Neural progenitor cell (in vitro differentiated cells): Measurements from ENCODE around the gene GALK2.

ENCODE experiments used
- EZH2 ChIP-seq: fragments of 200-600 bp; sonication (generic); IDR thresholded peaks from 2 replicates; pipeline ENCODE4 v1.6.1; 2017; ENCODE audit warnings: antibody characterized with exemption, mild to moderate bottlenecking, moderate library complexity
- EZH2phosphoT487 ChIP-seq: fragments of 200-600 bp; sonication (generic); IDR thresholded peaks from 2 replicates; pipeline ENCODE4 v1.6.1; 2017; ENCODE audit warnings: antibody characterized with exemption
- TF ChIP-seq, protein P1 (sequence below): fragments of 200-600 bp; sonication (generic); IDR thresholded peaks from 2 replicates; pipeline ENCODE4 v1.5.1; 2017; ENCODE audit warnings: antibody characterized with exemption, mild to moderate bottlenecking

DNA sequence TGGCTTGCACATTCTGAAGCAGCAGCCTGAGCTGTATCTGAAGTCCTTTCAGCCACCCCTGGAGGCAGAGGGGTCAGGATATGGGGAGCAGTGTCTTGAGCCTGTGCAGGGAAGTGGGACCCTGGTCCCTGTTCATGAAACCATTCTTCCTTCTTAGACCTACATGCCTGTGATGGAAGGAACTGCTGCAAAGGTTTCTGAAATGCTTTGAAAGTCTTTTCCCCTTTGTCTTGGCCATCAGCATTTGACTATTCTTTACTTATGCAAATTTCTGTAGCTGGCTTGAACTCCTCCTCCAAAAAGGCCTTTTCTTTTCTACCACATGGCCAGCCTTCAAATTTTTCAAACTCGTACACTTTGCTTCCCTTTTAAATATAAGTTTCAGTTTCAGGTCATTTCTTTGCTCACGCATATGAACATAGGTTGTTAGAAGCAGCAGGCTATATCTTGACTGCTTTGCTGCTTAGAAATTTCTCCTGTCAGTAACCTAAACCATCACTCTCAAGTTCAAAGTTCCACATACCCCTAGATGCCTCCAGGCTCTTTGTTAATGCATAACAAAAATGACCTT lies 62.3 kb downstream of the GALK2 start:
- TF ChIP-seq, protein P1, sequence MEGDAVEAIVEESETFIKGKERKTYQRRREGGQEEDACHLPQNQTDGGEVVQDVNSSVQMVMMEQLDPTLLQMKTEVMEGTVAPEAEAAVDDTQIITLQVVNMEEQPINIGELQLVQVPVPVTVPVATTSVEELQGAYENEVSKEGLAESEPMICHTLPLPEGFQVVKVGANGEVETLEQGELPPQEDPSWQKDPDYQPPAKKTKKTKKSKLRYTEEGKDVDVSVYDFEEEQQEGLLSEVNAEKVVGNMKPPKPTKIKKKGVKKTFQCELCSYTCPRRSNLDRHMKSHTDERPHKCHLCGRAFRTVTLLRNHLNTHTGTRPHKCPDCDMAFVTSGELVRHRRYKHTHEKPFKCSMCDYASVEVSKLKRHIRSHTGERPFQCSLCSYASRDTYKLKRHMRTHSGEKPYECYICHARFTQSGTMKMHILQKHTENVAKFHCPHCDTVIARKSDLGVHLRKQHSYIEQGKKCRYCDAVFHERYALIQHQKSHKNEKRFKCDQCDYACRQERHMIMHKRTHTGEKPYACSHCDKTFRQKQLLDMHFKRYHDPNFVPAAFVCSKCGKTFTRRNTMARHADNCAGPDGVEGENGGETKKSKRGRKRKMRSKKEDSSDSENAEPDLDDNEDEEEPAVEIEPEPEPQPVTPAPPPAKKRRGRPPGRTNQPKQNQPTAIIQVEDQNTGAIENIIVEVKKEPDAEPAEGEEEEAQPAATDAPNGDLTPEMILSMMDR = no peak
- TF ChIP-seq EZH2 (no peak), EZH2phosphoT487 (no peak)
